BLaER1 treated with 17β-estradiol and CSF1 and Interleukin-3, amounts not matched to agents 10 nM and 100 nM (cell line): ENCODE measurements around the gene C2orf78.
A peak's percentile ranks its signal among the peaks of the same experiment; 100 is the strongest.

Source experiments
- H3K27ac ChIP-seq, 11 experiments: shearing (Covaris generic); formaldehyde crosslinking; 2 replicates each; pipeline ENCODE4 v1.8.1; 2022
- H3K27me3 ChIP-seq, 11 experiments: shearing (Covaris generic); formaldehyde crosslinking; 2 replicates each; pipeline ENCODE4 v1.8.1; 2022
- H3K36me3 ChIP-seq, 11 experiments: shearing (Covaris generic); formaldehyde crosslinking; 2 replicates each; pipeline ENCODE4 v1.8.1; 2022
- H3K4me1 ChIP-seq, 10 experiments: shearing (Covaris generic); formaldehyde crosslinking; 2 replicates each; pipeline ENCODE4 v1.8.1; 2022
- H3K4me2 ChIP-seq, 11 experiments: shearing (Covaris generic); formaldehyde crosslinking; 2 replicates each; pipeline ENCODE4 v1.8.1; 2022
- H3K4me3 ChIP-seq, 10 experiments: shearing (Covaris generic); formaldehyde crosslinking; 2 replicates each; pipeline ENCODE4 v1.8.1; 2022
- H3K9ac ChIP-seq, 11 experiments: shearing (Covaris generic); formaldehyde crosslinking; 2 replicates each; pipeline ENCODE4 v1.8.1; 2022
- H3K9me3 ChIP-seq, 11 experiments: shearing (Covaris generic); formaldehyde crosslinking; replicated peaks in 1 of 11; 2 replicates each; pipeline ENCODE4 v1.8.1; 2022
- H4K20me1 ChIP-seq, 11 experiments: shearing (Covaris generic); formaldehyde crosslinking; 2 replicates each; pipeline ENCODE4 v1.8.1; 2022
- Cebpa-rat ChIP-seq, 11 experiments: shearing (Covaris generic); IDR thresholded peaks; 2 replicates each; pipeline ENCODE4 v1.8.1; 2022

The C2orf78 gene

DNA sequence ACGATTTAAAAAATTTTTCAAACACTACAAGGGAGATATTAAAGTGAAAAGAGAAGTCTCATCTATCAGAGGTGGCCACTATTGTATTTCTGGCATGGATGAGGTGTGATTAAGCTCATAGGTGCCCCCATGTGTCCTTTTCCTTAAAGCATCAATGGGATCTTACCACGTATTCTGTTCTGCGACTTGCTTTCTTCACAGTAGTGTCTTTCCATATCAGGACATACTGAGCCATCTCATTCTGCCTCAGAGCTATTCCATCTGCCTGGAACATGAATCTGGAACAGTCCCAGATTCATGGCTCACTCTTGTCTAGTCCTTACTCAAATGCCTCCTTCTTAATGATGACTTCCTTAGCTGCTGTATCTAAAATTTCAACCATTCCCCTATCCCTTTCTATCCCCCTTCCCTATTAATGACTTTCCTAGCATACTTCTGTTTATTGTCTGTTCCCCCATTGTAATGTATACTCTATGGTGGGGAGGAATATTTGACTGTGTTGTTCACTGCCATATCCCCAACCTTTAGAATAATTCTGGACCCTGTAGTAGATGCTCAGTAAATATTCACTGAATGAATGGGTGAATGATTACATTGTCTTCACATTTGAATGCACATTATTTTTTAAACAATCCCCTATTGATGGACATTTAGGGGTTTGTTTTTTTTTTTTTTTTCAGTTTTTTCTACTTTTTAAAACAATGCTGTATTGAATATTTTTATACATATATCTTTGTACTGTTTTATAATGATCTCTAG, 55.8 kb downstream of the C2orf78 start:
- peaks cover 0 to 38% (median 0%) of the 10 kb centered on the region in 11 experiments; a peak in 6 of 22 replicates for H4K20me1 ChIP-seq
- H3K9ac ChIP-seq: no peak overlapping the region
- TF ChIP-seq Cebpa-rat (IDR thresholded peaks at IDR 0.05): no peak
- peaks cover 4 to 21% (median 15%) of the 10 kb centered on the region in 10 experiments; a peak in 16 of 20 replicates for H3K4me1 ChIP-seq
- H3K4me3 ChIP-seq: no peak overlapping the region
- peaks cover 49 to 80% (median 64%) of the 10 kb centered on the region in 11 experiments for H3K36me3 ChIP-seq
- H3K4me2 ChIP-seq: no peak overlapping the region
- no peaks in the 10 kb centered on the region for H3K27me3 ChIP-seq
- H3K27ac ChIP-seq: no peak overlapping the region
- H3K9me3 ChIP-seq: no peaks in the 10 kb centered on the region

DNA sequence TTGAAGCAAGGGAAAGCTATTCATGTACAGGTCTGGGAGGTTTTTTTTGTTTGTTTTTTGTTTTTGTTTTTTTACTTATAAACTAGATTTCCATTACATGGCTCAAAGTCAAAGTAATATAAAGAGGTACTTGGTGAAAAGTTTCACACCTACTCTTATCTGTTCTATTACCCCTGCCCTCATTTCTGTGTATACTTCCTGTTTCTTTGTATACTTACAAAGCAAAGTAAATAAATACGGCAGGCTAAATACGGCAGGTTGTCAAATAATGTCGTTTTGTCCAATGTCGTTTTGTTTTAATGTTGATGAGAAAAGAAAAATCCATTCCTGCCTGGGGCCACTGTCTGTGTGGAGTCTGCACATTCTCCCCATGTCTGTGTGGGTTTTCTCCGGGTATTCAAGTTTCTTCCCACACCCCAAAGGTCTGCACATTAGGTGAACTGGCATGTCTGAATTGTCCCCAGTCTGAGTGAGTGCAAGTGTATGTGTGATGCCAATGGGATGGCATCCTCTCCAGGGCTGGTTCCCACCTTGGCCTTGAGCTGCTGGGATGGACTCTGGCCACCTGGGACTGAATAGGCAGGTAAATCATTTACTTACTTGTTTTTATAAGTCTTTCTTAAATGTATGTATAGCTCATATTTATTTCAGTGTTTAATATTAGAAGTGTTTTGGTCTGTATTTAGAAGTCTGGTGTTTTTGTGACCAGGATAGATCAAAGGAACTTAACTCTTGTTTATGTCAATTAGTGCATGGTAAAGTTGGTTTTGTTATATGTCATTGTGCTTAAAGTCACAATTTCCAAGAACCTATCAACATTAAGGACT, 58.1 kb downstream of the C2orf78 start:
- Histone ChIP-seq H3K9ac (no peak overlapping the region), H3K27ac (no peak overlapping the region), H3K27me3 (no peaks in the 10 kb centered on the region), H3K9me3 (no peaks in the 10 kb centered on the region), H3K36me3 (peaks cover 49 to 80% (median 64%) of the 10 kb centered on the region in 11 experiments), H3K4me3 (no peak overlapping the region), H3K4me2 (no peak overlapping the region), H3K4me1 (peaks cover 4 to 21% (median 15%) of the 10 kb centered on the region in 10 experiments; a peak in 16 of 20 replicates), H4K20me1 (peaks cover 0 to 38% (median 0%) of the 10 kb centered on the region in 11 experiments; a peak in 5 of 22 replicates)
- no peak for TF ChIP-seq Cebpa-rat (IDR thresholded peaks at IDR 0.05)

DNA sequence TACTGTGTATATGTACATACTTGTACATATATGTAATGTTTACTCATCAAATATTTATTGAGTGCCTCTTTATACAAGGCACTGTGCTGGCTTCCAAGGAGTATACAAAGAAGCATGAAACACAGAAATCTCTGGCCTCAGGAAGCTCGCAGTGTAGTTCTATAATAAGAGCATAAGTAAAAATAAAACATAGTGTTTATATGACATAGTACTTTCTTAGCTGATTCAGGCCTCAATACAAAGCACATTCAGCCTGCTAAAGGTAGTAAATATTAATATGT, 58.7 kb downstream of the C2orf78 start:
- no peak for TF ChIP-seq Cebpa-rat (IDR thresholded peaks at IDR 0.05)
- Histone ChIP-seq H3K9me3 (no peaks in the 10 kb centered on the region), H3K9ac (no peak overlapping the region), H3K4me3 (no peak overlapping the region), H4K20me1 (peaks cover 0 to 37% (median 0%) of the 10 kb centered on the region in 11 experiments; a peak in 5 of 22 replicates), H3K27ac (no peak overlapping the region), H3K4me1 (peaks cover 4 to 19% (median 14%) of the 10 kb centered on the region in 10 experiments; a peak in 16 of 20 replicates), H3K4me2 (no peak overlapping the region), H3K27me3 (no peaks in the 10 kb centered on the region), H3K36me3 (peaks cover 55 to 86% (median 70%) of the 10 kb centered on the region in 11 experiments)

DNA sequence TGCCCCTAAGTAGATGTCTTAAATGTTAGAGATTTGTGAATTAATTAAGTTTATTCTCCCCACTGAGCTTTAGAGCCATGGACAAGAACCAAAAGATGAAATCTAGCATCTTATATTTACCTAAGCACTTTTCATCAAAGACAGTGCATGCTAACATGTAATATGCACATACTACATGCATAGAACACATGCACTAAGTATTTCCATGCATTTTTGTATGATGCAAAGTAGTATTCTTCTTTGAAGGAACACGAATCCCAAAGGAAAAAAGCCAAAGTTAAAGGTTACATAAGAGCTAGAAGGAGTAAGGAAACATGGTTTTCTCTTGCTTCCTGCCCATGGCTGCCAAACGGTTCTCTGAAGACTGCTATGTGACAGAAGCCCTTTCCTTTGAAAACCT, 60.1 kb downstream of the C2orf78 start:
- H3K4me2 ChIP-seq: no peak overlapping the region; a peak in 1 of 22 replicates
- H3K9me3 ChIP-seq: no peaks in the 10 kb centered on the region
- no peak overlapping the region for H3K4me3 ChIP-seq
- no peak overlapping the region for H3K9ac ChIP-seq
- peaks cover 0 to 27% (median 0%) of the 10 kb centered on the region in 11 experiments; a peak in 4 of 22 replicates for H4K20me1 ChIP-seq
- H3K27ac ChIP-seq: no peak overlapping the region
- H3K36me3 ChIP-seq: peaks cover 65 to 97% (median 81%) of the 10 kb centered on the region in 11 experiments
- no peaks in the 10 kb centered on the region for H3K27me3 ChIP-seq
- peaks cover 0 to 7% (median 5%) of the 10 kb centered on the region in 10 experiments; a peak in 10 of 20 replicates for H3K4me1 ChIP-seq
- TF ChIP-seq Cebpa-rat (IDR thresholded peaks at IDR 0.05): no peak

DNA sequence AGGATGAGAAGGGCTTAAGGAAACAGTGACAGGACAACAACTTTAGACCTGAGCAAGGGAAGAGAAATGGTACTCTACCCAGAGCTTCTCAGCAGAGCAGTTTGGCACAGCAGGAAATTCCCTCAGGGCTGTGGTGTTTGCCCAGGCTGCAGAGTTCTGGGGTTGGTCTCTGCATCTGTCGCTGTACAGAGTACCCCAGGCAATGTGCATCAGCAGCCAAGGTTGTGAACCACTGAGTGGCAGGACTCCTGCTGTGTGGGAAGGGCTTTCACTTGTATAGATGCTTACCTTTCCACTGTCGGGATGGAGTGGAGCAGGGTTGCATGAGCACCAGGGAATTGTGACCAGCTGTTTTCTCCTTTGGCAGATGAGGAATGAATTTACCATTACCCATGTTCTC, 66.0 kb downstream of the C2orf78 start:
- no peak overlapping the region for H3K4me3 ChIP-seq
- no peak overlapping the region for H3K4me2 ChIP-seq
- no peak overlapping the region for H3K9ac ChIP-seq
- 0 out of 22 replicates have a peak, but pooled peaks cover 0 to 3% (median 0%) of the 10 kb centered on the region in 11 experiments for H4K20me1 ChIP-seq
- no peaks in the 10 kb centered on the region for H3K9me3 ChIP-seq
- TF ChIP-seq Cebpa-rat (IDR thresholded peaks at IDR 0.05): no peak
- H3K4me1 ChIP-seq: peaks cover 0 to 15% (median 6%) of the 10 kb centered on the region in 10 experiments; a peak in 9 of 20 replicates
- H3K36me3 ChIP-seq: peaks cover 95 to 100% (median 99%) of the 10 kb centered on the region in 11 experiments
- no peaks in the 10 kb centered on the region for H3K27me3 ChIP-seq
- H3K27ac ChIP-seq: no peak overlapping the region

DNA sequence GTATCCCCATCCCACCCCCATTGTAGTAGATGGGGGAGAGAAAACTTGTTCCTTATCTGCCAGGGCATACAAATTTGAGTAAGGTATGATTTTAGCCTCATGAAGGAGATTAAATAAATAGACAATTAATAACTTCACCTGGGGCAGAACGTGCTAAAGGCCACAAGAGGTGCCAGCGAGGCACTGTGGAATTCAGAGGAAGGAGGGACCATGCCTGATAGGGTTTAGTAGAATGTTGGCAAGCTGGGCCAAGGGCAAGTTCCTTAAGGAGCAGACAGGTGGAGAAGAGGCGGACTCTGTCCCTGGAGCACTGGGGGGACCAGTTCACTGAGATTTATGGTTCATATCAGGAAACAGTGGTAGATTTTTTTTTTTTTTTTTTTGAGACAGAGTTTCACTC, 67.3 kb downstream of the C2orf78 start:
- H4K20me1 ChIP-seq: 0 out of 22 replicates have a peak, but pooled peaks cover 0 to 3% (median 0%) of the 10 kb centered on the region in 11 experiments
- no peak overlapping the region for H3K27ac ChIP-seq
- no peak overlapping the region for H3K4me3 ChIP-seq
- peaks cover 94 to 100% (median 99%) of the 10 kb centered on the region in 11 experiments for H3K36me3 ChIP-seq
- no peak for TF ChIP-seq Cebpa-rat (IDR thresholded peaks at IDR 0.05)
- H3K4me1 ChIP-seq: peaks cover 0 to 15% (median 6%) of the 10 kb centered on the region in 10 experiments; a peak in 9 of 20 replicates
- H3K4me2 ChIP-seq: no peak overlapping the region; a peak in 2 of 22 replicates
- no peak overlapping the region for H3K9ac ChIP-seq
- no peaks in the 10 kb centered on the region for H3K27me3 ChIP-seq
- H3K9me3 ChIP-seq: no peaks in the 10 kb centered on the region

DNA sequence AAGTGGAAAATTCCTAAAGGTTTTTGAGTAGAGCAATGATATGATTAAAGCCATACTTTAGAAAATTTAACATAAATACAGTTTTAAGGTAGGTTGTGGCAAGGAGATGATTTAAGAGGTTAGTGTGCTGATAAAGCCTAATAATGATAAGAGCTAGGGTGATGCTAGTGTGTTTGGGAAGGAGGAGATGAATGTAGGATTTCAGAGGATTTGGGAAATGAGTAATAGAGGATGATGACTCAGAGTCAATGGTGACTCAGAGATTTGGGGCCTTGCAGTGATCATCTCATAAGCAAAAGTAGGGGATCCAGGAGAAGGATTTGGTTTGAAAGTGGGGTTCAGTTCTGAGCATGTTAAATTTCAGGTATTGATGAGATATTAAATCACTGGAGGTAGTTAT, 68.0 kb downstream of the C2orf78 start:
- peaks cover 0 to 15% (median 6%) of the 10 kb centered on the region in 10 experiments; a peak in 9 of 20 replicates for H3K4me1 ChIP-seq
- H3K4me2 ChIP-seq: peak overlapping the region in 5 of 11 experiments; percentile 15 to 65 (median 37); a peak in 8 of 22 replicates
- no peak overlapping the region for H3K27ac ChIP-seq
- H3K4me3 ChIP-seq: no peak overlapping the region
- H3K36me3 ChIP-seq: peaks cover 94 to 100% (median 99%) of the 10 kb centered on the region in 11 experiments
- H3K27me3 ChIP-seq: no peaks in the 10 kb centered on the region
- no peak for TF ChIP-seq Cebpa-rat (IDR thresholded peaks at IDR 0.05)
- no peaks in the 10 kb centered on the region for H3K9me3 ChIP-seq
- H4K20me1 ChIP-seq: 0 out of 22 replicates have a peak, but pooled peaks cover 0 to 3% (median 0%) of the 10 kb centered on the region in 11 experiments
- no peak overlapping the region for H3K9ac ChIP-seq

DNA sequence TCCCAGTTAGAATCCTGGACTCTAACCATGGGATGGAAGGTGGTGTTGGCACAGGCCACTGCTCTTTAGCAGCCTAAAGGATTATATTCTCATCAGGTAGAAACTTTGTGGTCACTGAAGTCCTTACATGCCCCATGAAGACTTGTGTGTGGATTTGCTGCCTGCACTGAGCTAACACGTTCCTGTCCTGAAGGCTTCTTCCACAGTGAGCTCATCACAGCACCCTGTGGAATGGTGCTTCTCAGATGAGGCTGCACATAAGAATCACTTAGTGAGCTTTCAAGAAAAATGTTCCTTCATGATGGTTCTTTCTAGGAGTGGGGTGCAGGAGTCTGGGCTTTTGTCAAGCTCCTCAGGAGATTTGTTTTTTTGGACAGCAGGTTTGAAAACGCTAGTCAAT, 71.5 kb downstream of the C2orf78 start:
- peaks cover 77 to 96% (median 86%) of the 10 kb centered on the region in 11 experiments for H3K36me3 ChIP-seq
- no peaks in the 10 kb centered on the region for H3K9me3 ChIP-seq
- no peaks in the 10 kb centered on the region for H3K27me3 ChIP-seq
- no peak overlapping the region for H3K27ac ChIP-seq
- no peak overlapping the region for H3K9ac ChIP-seq
- no peaks in the 10 kb centered on the region for H4K20me1 ChIP-seq
- TF ChIP-seq Cebpa-rat (IDR thresholded peaks at IDR 0.05): no peak
- peaks cover 0 to 15% (median 6%) of the 10 kb centered on the region in 10 experiments; a peak in 9 of 20 replicates for H3K4me1 ChIP-seq
- no peak overlapping the region for H3K4me2 ChIP-seq
- no peak overlapping the region for H3K4me3 ChIP-seq

DNA sequence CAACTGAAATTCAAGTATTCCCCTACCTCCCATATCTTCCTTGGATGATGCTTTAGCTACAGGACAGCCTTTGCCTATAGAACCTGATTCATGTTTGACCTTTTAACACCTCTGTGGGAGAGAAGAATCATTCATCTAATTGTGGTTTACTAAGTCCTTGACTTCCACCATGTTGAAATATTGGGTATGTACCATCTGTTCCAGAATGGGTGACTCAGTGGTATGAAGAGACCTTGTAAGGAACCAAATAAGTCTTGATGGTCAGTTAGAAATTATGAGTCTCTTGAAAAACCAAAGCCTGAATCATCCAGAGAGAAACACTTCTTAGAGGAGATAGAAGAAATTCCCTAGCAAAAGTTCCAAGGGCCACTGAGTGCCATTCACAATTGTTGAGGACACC, 72.2 kb downstream of the C2orf78 start:
- Histone ChIP-seq H3K9ac (no peak overlapping the region), H4K20me1 (no peaks in the 10 kb centered on the region), H3K4me2 (no peak overlapping the region), H3K4me1 (peaks cover 0 to 15% (median 6%) of the 10 kb centered on the region in 10 experiments; a peak in 9 of 20 replicates), H3K9me3 (no peaks in the 10 kb centered on the region), H3K27ac (no peak overlapping the region), H3K36me3 (peaks cover 77 to 96% (median 86%) of the 10 kb centered on the region in 11 experiments), H3K4me3 (no peak overlapping the region), H3K27me3 (no peaks in the 10 kb centered on the region)
- no peak for TF ChIP-seq Cebpa-rat (IDR thresholded peaks at IDR 0.05)
